ENCODE data around the gene GPR160. TPM values are rescaled to one million over a fixed set of nuclear protein-coding genes. Genes with fewer than 3 reads are reported as not detected.
A peak's percentile ranks its signal among the peaks of the same experiment; 100 is the strongest.

The GPR160 gene
- total and polyA plus RNA-seq, 2 donors (not counting 1 experiment from before 2014, with no cell fraction given) = 0.50 to 0.58 TPM

GRCh38 chr3:170038434-170039110 lies 777 bp downstream of the GPR160 start:
- Histone ChIP-seq H3K4me1 (ENCODE audit: control insufficient read depth, extremely low read depth, insufficient read depth, low read length) (no peaks in the 10 kb centered on the region), H3K27ac (ENCODE audit: insufficient read depth, low read length) (no peak overlapping the region), H4K20me1 (ENCODE audit: control insufficient read depth, extremely low read depth, insufficient read depth, low read length) (no peaks in the 10 kb centered on the region), H3K4me3 (replicated peaks in 1 of 4; ENCODE audit: control extremely low read depth in 1 of 4, insufficient read depth in 1 of 4, low read depth in 3 of 4, low read length in 4 of 4) (peak overlapping the region; percentile 26 to 57 (median 48)), H2AFZ (ENCODE audit: low read length) (no peak overlapping the region), H3K4me2 (ENCODE audit: extremely low read depth, insufficient read depth, low read length) (peak overlapping the region; percentile 80), H3K36me3 (ENCODE audit: control insufficient read depth, insufficient read depth, low read length) (no peaks in the 10 kb centered on the region), H3K9ac (ENCODE audit: insufficient read depth, low read length) (no peak overlapping the region), H3K79me2 (ENCODE audit: control insufficient read depth, insufficient read depth, low read length) (no peaks in the 10 kb centered on the region), H3K9me3 (ENCODE audit: control insufficient read depth, insufficient read depth, low read depth, low read length) (no peaks in the 10 kb centered on the region), H3K27me3 (ENCODE audit: control insufficient read depth, insufficient read depth, low read length) (peaks cover 26% of the 10 kb centered on the region)
- no peak for DNase-seq (ENCODE audit: low read depth in 2 of 2)
- TF ChIP-seq CTCF (conservative IDR thresholded peaks at IDR 0.05 in 1 of 2, IDR thresholded peaks at IDR 0.05 in 1 of 2; ENCODE audit: low read depth in 1 of 2, low read length in 2 of 2) (peak in 1 of 2 donors; percentile 10), EZH2 (IDR thresholded peaks at IDR 0.05; ENCODE audit: low read length, missing control alignments) (peak; percentile 65)

- Histone ChIP-seq H3K9ac (ENCODE audit: insufficient read depth, low read length) (no peak overlapping the region), H3K36me3 (ENCODE audit: control insufficient read depth, insufficient read depth, low read length) (no peaks in the 10 kb centered on the region), H4K20me1 (ENCODE audit: control insufficient read depth, extremely low read depth, insufficient read depth, low read length) (no peaks in the 10 kb centered on the region), H3K79me2 (ENCODE audit: control insufficient read depth, insufficient read depth, low read length) (no peaks in the 10 kb centered on the region), H3K4me3 (replicated peaks in 1 of 4; ENCODE audit: control extremely low read depth in 1 of 4, insufficient read depth in 1 of 4, low read depth in 3 of 4, low read length in 4 of 4) (no peak overlapping the region), H3K9me3 (ENCODE audit: control insufficient read depth, insufficient read depth, low read depth, low read length) (no peaks in the 10 kb centered on the region), H3K27me3 (ENCODE audit: control insufficient read depth, insufficient read depth, low read length) (peaks cover 22% of the 10 kb centered on the region), H3K4me1 (ENCODE audit: control insufficient read depth, extremely low read depth, insufficient read depth, low read length) (no peaks in the 10 kb centered on the region), H3K4me2 (ENCODE audit: extremely low read depth, insufficient read depth, low read length) (no peak overlapping the region), H2AFZ (ENCODE audit: low read length) (no peak overlapping the region), H3K27ac (ENCODE audit: insufficient read depth, low read length) (no peak overlapping the region)
- no peak for DNase-seq (ENCODE audit: low read depth in 2 of 2)
- TF ChIP-seq EZH2 (IDR thresholded peaks at IDR 0.05; ENCODE audit: low read length, missing control alignments) = peak; percentile 58
- no peak for TF ChIP-seq CTCF (conservative IDR thresholded peaks at IDR 0.05 in 1 of 2, IDR thresholded peaks at IDR 0.05 in 1 of 2; ENCODE audit: low read depth in 1 of 2, low read length in 2 of 2)
Observed at GRCh38 chr3:170040418-170040817, 2.6 kb downstream of the GPR160 start.

GRCh38 chr3:170043506-170043905 lies 5.7 kb downstream of the GPR160 start:
- no peak for DNase-seq (ENCODE audit: low read depth in 2 of 2)
- H3K36me3 ChIP-seq (ENCODE audit: control insufficient read depth, insufficient read depth, low read length) = no peaks in the 10 kb centered on the region
- no peaks in the 10 kb centered on the region for H4K20me1 ChIP-seq (ENCODE audit: control insufficient read depth, extremely low read depth, insufficient read depth, low read length)
- no peak overlapping the region for H3K4me3 ChIP-seq (replicated peaks in 1 of 4; ENCODE audit: control extremely low read depth in 1 of 4, insufficient read depth in 1 of 4, low read depth in 3 of 4, low read length in 4 of 4)
- no peaks in the 10 kb centered on the region for H3K4me1 ChIP-seq (ENCODE audit: control insufficient read depth, extremely low read depth, insufficient read depth, low read length)
- H2AFZ ChIP-seq (ENCODE audit: low read length) = no peak overlapping the region
- H3K4me2 ChIP-seq (ENCODE audit: extremely low read depth, insufficient read depth, low read length) = no peak overlapping the region
- H3K9ac ChIP-seq (ENCODE audit: insufficient read depth, low read length) = no peak overlapping the region
- H3K27ac ChIP-seq (ENCODE audit: insufficient read depth, low read length) = no peak overlapping the region
- H3K79me2 ChIP-seq (ENCODE audit: control insufficient read depth, insufficient read depth, low read length) = no peaks in the 10 kb centered on the region
- peaks cover 17% of the 10 kb centered on the region for H3K27me3 ChIP-seq (ENCODE audit: control insufficient read depth, insufficient read depth, low read length)
- TF ChIP-seq EZH2 (IDR thresholded peaks at IDR 0.05; ENCODE audit: low read length, missing control alignments) = no peak
- no peak for TF ChIP-seq CTCF (conservative IDR thresholded peaks at IDR 0.05 in 1 of 2, IDR thresholded peaks at IDR 0.05 in 1 of 2; ENCODE audit: low read depth in 1 of 2, low read length in 2 of 2)
- H3K9me3 ChIP-seq (ENCODE audit: control insufficient read depth, insufficient read depth, low read depth, low read length) = no peaks in the 10 kb centered on the region
